ENCODE data around the gene SGCE. TPM values are rescaled to one million over a fixed set of nuclear protein-coding genes. Genes with fewer than 3 reads are reported as not detected.

SGCE gene
- total RNA-seq, 1 donor from 2014 or later, result 33.6 TPM

Other genes with a start within 250 kb of the SGCE start
- gene CASD1, start 146.3 kb downstream of the SGCE start, total RNA-seq, result 13.0 and 15.8 TPM in 2 replicates

Data from kidney epithelial cell (primary cell).